AG09319 (cell line): Measurements from ENCODE around the gene NRP2.

Experiments
- DNase-seq: peaks from one replicate; pipeline ENCODE4 v3.0.0-alpha.2; 2010; ENCODE audit warnings: low read depth; ENCODE audit errors: extremely low read depth
- TF ChIP-seq, protein P1 (sequence below): IDR thresholded peaks from 2 replicates; pipeline ENCODE4 v1.5.1; 2011; ENCODE audit warnings: low read depth, mild to moderate bottlenecking, inconsistent platforms, low read length, moderate library complexity

NRP2 gene

GRCh38 chr2:205744074-205744591 is 61.8 kb downstream of the NRP2 start:
- TF ChIP-seq, protein P1, sequence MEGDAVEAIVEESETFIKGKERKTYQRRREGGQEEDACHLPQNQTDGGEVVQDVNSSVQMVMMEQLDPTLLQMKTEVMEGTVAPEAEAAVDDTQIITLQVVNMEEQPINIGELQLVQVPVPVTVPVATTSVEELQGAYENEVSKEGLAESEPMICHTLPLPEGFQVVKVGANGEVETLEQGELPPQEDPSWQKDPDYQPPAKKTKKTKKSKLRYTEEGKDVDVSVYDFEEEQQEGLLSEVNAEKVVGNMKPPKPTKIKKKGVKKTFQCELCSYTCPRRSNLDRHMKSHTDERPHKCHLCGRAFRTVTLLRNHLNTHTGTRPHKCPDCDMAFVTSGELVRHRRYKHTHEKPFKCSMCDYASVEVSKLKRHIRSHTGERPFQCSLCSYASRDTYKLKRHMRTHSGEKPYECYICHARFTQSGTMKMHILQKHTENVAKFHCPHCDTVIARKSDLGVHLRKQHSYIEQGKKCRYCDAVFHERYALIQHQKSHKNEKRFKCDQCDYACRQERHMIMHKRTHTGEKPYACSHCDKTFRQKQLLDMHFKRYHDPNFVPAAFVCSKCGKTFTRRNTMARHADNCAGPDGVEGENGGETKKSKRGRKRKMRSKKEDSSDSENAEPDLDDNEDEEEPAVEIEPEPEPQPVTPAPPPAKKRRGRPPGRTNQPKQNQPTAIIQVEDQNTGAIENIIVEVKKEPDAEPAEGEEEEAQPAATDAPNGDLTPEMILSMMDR: no peak
- DNase-seq: no peak

DNA sequence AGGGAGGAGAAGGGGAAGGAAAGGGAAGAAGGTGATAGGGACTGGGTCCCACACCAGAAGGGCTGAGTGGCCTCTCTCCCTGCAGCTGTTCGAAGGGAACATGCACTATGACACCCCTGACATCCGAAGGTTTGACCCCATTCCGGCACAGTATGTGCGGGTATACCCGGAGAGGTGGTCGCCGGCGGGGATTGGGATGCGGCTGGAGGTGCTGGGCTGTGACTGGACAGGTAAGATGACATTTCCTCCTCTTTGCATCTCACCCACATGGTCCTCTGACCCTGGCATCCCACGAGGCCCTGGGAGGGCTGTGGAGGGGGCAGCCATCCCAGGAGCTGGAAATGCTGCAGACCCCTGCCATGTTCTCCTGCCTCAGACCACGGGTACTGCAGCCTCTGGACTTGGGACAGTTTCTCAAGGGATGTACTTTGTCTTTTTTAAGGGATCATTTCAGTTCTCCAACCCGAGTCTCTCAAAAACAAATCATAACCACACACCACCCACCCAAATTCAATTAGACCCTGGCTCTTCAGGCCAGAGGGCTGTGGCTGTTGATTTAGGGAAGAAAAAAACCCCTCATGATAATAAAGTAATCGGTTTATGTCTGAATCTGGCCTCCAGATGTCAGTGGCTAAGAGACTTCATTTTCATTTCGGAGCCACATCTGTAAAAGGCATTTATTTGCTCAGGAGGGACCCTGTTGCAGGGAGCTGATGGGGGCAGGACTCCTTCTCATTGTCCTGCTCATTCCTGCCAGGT is 63.5 kb downstream of the NRP2 start:
- DNase-seq: no peak
- TF ChIP-seq, protein P1: no peak

DNA sequence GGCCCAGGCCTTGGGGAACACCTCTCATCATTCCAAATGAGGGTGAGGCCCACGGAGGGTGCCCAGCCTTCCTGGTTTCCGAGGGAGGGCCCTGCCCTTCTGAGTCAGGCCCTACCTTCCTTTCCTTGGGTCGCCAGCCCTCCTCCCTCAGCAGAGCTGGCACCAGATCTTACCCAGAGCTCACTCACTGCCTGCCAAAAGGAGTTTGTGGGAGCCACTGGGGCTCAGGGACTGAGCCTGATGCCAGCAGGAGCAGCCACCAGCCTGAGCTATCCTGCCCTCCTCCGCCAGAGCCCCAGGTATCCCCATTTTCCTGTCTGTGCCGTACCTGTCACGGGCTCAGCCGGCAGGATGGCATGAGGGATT is 64.1 kb downstream of the NRP2 start:
- TF ChIP-seq, protein P1: no peak

DNA sequence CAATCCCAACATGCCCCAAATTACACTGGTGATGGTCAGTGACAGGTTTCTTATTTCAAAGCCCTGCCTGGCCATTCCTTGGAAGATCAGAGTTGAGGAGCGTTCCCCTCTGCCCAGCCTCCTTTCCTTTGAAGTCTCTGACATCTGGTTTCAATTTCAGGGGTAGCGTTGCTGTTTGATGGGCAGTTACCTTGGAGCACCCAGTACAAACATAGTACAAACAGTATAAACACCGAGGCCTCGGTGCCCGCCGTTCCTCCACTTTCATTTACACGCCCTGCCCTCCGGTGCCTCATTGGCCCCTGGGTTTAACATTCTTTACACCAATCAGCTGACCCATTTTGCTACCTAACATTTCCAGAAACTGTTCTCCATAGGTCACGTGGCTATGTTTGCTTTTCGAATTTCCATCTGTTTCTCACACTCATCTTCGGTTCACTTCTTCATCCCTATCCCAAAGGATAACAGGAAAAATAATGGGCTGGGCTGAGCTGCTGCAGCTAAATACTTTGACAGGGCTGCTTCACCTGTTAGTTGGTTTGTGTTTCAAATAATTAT is 65.6 kb downstream of the NRP2 start:
- TF ChIP-seq, protein P1: no peak
- no peak for DNase-seq

More for the DNA sequence above, 64.1 kb downstream of the NRP2 start:
- no peak for DNase-seq

GRCh38 chr2:205748639-205749038 is 66.3 kb downstream of the NRP2 start:
- TF ChIP-seq, protein P1: no peak
- DNase-seq: no peak

- TF ChIP-seq, protein P1: no peak
- no peak for DNase-seq
These were observed 66.8 kb downstream of the NRP2 start for GRCh38 chr2:205749078-205749477.

DNA sequence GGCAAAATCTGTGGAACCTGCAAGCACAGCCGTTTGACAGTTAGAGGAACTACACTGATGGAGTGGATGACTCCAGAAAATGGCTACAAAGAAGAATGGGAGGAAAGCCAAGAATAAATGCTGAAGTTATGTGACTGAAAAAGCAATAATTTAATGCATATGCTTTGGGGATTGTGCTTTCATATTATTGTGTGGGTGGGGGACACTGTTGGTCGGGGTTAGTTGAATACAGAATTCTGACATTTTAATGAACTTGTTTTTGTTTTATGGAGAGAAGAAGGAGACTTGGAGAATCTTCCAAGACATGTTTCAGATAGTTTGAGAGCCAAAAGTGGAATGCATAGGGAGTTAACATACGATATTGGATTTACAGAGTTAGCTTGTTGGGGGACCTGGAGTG is 68.5 kb downstream of the NRP2 start:
- TF ChIP-seq, protein P1: no peak
- DNase-seq: no peak
